ENCODE results near the gene PODNL1. TPM values are rescaled to one million over a fixed set of nuclear protein-coding genes. Genes with fewer than 3 reads are reported as not detected.

PODNL1 gene
- total RNA-seq, 2 donors from 2014 or later: 4.1 to 4.4 TPM

- no peak for TF ChIP-seq CTCF (IDR thresholded peaks at IDR 0.05)
- H3K27ac ChIP-seq: peak overlapping the region; percentile 53
- H3K27me3 ChIP-seq: no peaks in the 10 kb centered on the region
- no peak overlapping the region for H3K4me3 ChIP-seq
- H3K9me3 ChIP-seq: no peaks in the 10 kb centered on the region
- intact Hi-C loops (cut with DNase I): loop anchor here (2.0 to 10.0 kb wide), 2 partner anchors 73 to 163 kb away; no protein-coding TSS in a partner anchor
- no peaks in the 10 kb centered on the region for H3K36me3 ChIP-seq
- peak overlapping the region; percentile 48 to 75 for H3K9ac ChIP-seq (ENCODE audit: low read depth in 2 of 2, low read length in 2 of 2)
- DNase-seq: peak; percentile 60
- H3K4me1 ChIP-seq: peaks cover 32% of the 10 kb centered on the region
These were observed 56.4 kb downstream of the PODNL1 start for GRCh38 chr19:13881692-13882418.

GRCh38 chr19:13881251-13881691, 56.9 kb downstream of the PODNL1 start:
- Histone ChIP-seq H3K4me1 (peaks cover 32% of the 10 kb centered on the region), H3K4me3 (no peak overlapping the region), H3K36me3 (no peaks in the 10 kb centered on the region), H3K9me3 (no peaks in the 10 kb centered on the region), H3K27ac (peak overlapping the region; percentile 53), H3K27me3 (no peaks in the 10 kb centered on the region), H3K9ac (ENCODE audit: low read depth in 2 of 2, low read length in 2 of 2) (peak overlapping the region; percentile 48 to 75)
- no peak for TF ChIP-seq CTCF (IDR thresholded peaks at IDR 0.05)
- intact Hi-C loops (cut with DNase I): loop anchor here (2.0 to 10.0 kb wide), 2 partner anchors 74 to 164 kb away; no protein-coding TSS in a partner anchor
- DNase-seq: peak; percentile 37

Other genes starting within 250 kb of the PODNL1 start
- 10 to 100 TPM; 19.5 to 26.7 TPM for gene MRI1, start 173.9 kb downstream of the PODNL1 start, total RNA-seq
- 10 to 100 TPM; 48.5 to 82.6 TPM for gene C19orf53, start 164.0 kb downstream of the PODNL1 start, total RNA-seq
- 1 to 10 TPM; 2.9 to 4.3 TPM for gene ZSWIM4, start 143.0 kb downstream of the PODNL1 start, total RNA-seq
- not detected for gene NANOS3, start 61.3 kb downstream of the PODNL1 start, total RNA-seq
- gene BRME1, start 32.3 kb downstream of the PODNL1 start, total RNA-seq: 10 to 100 TPM in 1 of 2 donors, 1 to 10 TPM in 1; 5.9 to 20.0 TPM
- 100 to 1,000 TPM in 1 of 2 donors, 10 to 100 TPM in 1; 81.0 to 123 TPM for gene CC2D1A, start 32.2 kb downstream of the PODNL1 start, total RNA-seq
- 10 to 100 TPM; 30.2 to 55.1 TPM for gene DCAF15, start 14.1 kb upstream of the PODNL1 start, total RNA-seq
- 10 to 100 TPM; 13.1 to 20.9 TPM for gene RFX1, start 67.9 kb upstream of the PODNL1 start, total RNA-seq
- gene RLN3, start 89.7 kb upstream of the PODNL1 start, total RNA-seq: not detected
- gene IL27RA, start 93.3 kb upstream of the PODNL1 start, total RNA-seq: 1 to 10 TPM; 2.5 to 3.2 TPM
- gene PALM3, start 123.7 kb upstream of the PODNL1 start, total RNA-seq: 1 to 10 TPM in 1 of 2 donors, under 1 TPM in 1; 0.37 to 1.6 TPM
- 10 to 100 TPM; 32.7 to 50.0 TPM for gene MISP3, start 134.4 kb upstream of the PODNL1 start, total RNA-seq
- under 1 TPM in 1 of 2 donors, not detected in 1; 0.19 TPM for gene C19orf67, start 147.4 kb upstream of the PODNL1 start, total RNA-seq
- 10 to 100 TPM; 52.9 to 91.3 TPM for gene SAMD1, start 152.3 kb upstream of the PODNL1 start, total RNA-seq
- 10 to 100 TPM; 71.0 to 89.3 TPM for gene PRKACA, start 179.3 kb upstream of the PODNL1 start, total RNA-seq
- 10 to 100 TPM; 12.9 to 64.0 TPM for gene ASF1B, start 198.2 kb upstream of the PODNL1 start, total RNA-seq